Measurements from ENCODE around the gene NEUROG1.

- TF ChIP-seq POLR2A (IDR thresholded peaks at IDR 0.05), result no peak
- no peak for TF ChIP-seq CTCF (IDR thresholded peaks at IDR 0.05 in 4 of 5, conservative IDR thresholded peaks at IDR 0.05 in 1 of 5)
These were observed 8.8 kb downstream of the NEUROG1 start for GRCh38 chr5:135526924-135527323.

All from gastrocnemius medialis (tissue), 4 donors.